GM10266 (cell line): Measurements from ENCODE around the gene ADGRB2.

Experiments
- DNase-seq: peaks from one replicate; pipeline ENCODE4 v3.0.0; 2012; ENCODE audit errors: extremely low spot score
- CTCF ChIP-seq: IDR thresholded peaks from 2 replicates; pipeline ENCODE4 v1.5.1; 2012; ENCODE audit warnings: mild to moderate bottlenecking, low read depth; ENCODE audit not compliant: control insufficient read depth, insufficient read depth; ENCODE audit errors: missing control alignments

The ADGRB2 gene

GRCh38 chr1:31768939-31769704 is 5.0 kb upstream of the ADGRB2 start:
- no peak for TF ChIP-seq CTCF

DNA sequence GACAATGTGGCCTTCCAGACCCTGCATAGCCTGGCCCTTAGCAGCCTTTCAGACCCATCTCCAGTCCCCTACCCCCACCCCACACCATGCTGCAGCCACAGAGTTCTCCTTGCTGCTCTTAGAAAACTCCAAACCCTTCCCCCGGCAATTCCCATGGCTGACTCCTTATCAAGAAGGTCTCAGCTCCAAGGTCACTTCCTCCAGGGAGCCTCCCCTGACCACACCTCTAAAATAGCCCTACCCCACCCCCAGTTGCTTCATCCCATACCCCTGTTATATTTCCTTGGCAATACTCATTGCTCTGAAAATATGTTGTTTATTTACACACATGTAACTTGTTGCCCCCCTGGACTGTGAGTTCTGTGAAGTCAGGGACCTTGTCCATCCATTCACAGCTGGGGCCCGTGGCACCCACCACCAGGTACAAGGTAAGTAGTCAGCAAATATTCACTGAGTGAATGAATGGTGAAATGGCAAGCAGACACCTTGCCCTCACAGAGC is 4.3 kb upstream of the ADGRB2 start:
- TF ChIP-seq CTCF = no peak

More at GRCh38 chr1:31768939-31769704, 5.0 kb upstream of the ADGRB2 start:
- no peak for DNase-seq

DNA sequence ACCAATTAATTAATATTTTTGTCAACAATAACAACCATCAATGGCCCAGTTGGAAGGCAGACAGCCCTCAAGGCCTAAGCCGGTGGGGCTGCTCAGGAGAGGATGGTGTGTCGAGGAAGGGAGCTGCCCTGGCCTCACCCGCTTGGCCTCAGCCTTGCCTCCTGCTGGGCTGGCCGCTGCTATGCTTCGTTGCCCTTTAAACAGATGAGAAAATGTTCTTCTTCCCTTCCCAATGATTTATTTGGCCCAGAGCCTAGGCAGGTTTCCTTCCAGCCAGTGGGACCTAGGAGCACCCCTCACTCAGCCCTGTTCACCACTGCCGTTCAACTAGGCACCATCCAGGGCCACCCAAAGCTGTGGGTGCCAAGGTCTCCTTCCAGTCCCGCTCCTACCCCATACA is 3.1 kb upstream of the ADGRB2 start:
- no peak for DNase-seq
- TF ChIP-seq CTCF = no peak

More for the DNA sequence above, 4.3 kb upstream of the ADGRB2 start:
- no peak for DNase-seq

- no peak for TF ChIP-seq CTCF
- no peak for DNase-seq
Observed at GRCh38 chr1:31765516-31765915, 1.4 kb upstream of the ADGRB2 start.

GRCh38 chr1:31765041-31765467 is 914 bp upstream of the ADGRB2 start:
- peak; percentile 23 for TF ChIP-seq CTCF
- DNase-seq = no peak

DNA sequence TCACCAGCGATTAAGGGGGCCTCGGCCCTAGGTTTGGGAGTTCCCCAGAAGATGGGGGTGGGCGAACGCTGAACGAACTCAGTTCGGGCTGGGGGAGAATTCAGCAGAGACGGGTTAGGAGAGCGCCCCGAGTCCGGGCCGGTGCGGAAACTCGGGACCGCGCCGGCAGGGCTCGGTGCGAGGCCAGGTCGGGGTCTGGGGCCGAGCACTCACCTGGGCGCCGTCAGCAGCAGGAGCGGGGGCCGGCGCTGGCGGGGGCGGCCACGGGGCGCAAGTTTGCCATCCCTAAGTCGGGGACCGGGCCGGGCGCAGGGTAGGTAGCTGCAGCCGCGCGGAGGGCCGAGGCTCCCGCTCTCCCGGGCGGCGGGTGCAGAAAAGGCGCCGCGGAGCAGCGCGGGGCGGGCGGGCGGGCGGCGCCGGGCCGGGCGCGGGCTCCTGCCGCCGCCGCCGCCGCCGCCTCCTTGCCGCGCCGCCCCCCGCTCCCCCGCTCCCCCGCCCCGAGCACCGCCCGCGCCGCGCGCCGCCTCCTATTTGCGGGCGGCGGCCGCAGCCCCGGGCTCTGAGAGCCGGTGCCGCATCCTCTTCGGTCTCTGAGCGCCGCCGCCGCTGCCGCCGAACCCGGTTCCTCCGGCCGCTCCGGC is 349 bp downstream of the ADGRB2 start:
- DNase-seq = peak; percentile 51

More for the DNA sequence above, 349 bp downstream of the ADGRB2 start:
- TF ChIP-seq CTCF = no peak
